Occipital lobe (tissue), 2 donors: ENCODE results near the gene CYP2C8. TPM values are rescaled to one million over a fixed set of nuclear protein-coding genes. Genes with fewer than 3 reads are reported as not detected.

Experiments
- small RNA-seq: library from RNA; depleted of rRNA; stranded (forward); fragments of <200 nt; gene quantifications from one replicate; pipeline ENCODE3, GENCODE V24; 2014
- total RNA-seq: library from RNA; depleted of rRNA; stranded (reverse); fragments of >200 nt; gene quantifications from one replicate; pipeline ENCODE4 v1.2.3, GENCODE V29; 2014

The CYP2C8 gene
- total RNA-seq, 1 donor from 2014 or later, result 3.4 TPM

Small RNAs within 50 kb of the gene (small RNA-seq; reads per million reads assigned to genes)
- not detected for gene CYP2C60P

Other genes starting within 250 kb of the CYP2C8 start
- gene CYP2C9, start 130.8 kb downstream of the CYP2C8 start, total RNA-seq, result not detected
- not detected for gene ACSM6, start 124.7 kb upstream of the CYP2C8 start, total RNA-seq
- 1.4 TPM for gene PDLIM1, start 221.5 kb upstream of the CYP2C8 start, total RNA-seq